A172 (cell line): ENCODE data around the gene ZNF761. TPM values are rescaled to one million over a fixed set of nuclear protein-coding genes. Genes with fewer than 3 reads are reported as not detected.

Experiments used
- total RNA-seq: library from RNA; depleted of rRNA; stranded (reverse); fragments of >200 nt; shearing (Covaris generic); gene quantifications from 2 replicates; pipeline ENCODE4 v1.2.3, GENCODE V29; 2014; rRNA removed

Gene ZNF761
- total RNA-seq, 1 experiment from 2014 or later = 37.0 TPM

Other genes starting within 250 kb of the ZNF761 start
- gene ZNF665, start 238.6 kb upstream of the ZNF761 start, total RNA-seq = not detected in 2 replicates
- 5.2 and 9.3 TPM in 2 replicates for gene ZNF677, start 177.1 kb upstream of the ZNF761 start, total RNA-seq
- not detected in 2 replicates for gene VN1R2, start 173.7 kb upstream of the ZNF761 start, total RNA-seq
- not detected in 2 replicates for gene VN1R4, start 164.3 kb upstream of the ZNF761 start, total RNA-seq
- gene ZNF845, start 98.2 kb upstream of the ZNF761 start, total RNA-seq = 15.3 and 15.4 TPM in 2 replicates
- 2.0 and 2.8 TPM in 2 replicates for gene ZNF525, start 66.3 kb upstream of the ZNF761 start, total RNA-seq
- gene ZNF765, start 36.8 kb upstream of the ZNF761 start, total RNA-seq = 26.9 and 29.5 TPM in 2 replicates
- gene ZNF813, start 35.7 kb downstream of the ZNF761 start, total RNA-seq = 2.1 and 2.7 TPM in 2 replicates
- 6.2 and 9.8 TPM in 2 replicates for gene ZNF331, start 106.2 kb downstream of the ZNF761 start, total RNA-seq
- gene DPRX, start 200.0 kb downstream of the ZNF761 start, total RNA-seq = not detected in 2 replicates